ENCODE results near the gene ZC3H6. TPM values are rescaled to one million over a fixed set of nuclear protein-coding genes. Genes with fewer than 3 reads are reported as not detected.

ZC3H6 gene
- polyA plus RNA-seq, 1 donor, result 5.7 TPM

GRCh38 chr2:112301171-112301584 is 25.8 kb downstream of the ZC3H6 start:
- H3K4me1 ChIP-seq (ENCODE audit: control insufficient read depth, insufficient read depth, low read length), result no peaks in the 10 kb centered on the region
- no peaks in the 10 kb centered on the region for H3K27me3 ChIP-seq (ENCODE audit: control insufficient read depth, insufficient read depth, low read length)
- H3K9me3 ChIP-seq (ENCODE audit: control insufficient read depth, low read depth, low read length), result no peaks in the 10 kb centered on the region
- no peak overlapping the region for H3K27ac ChIP-seq (ENCODE audit: low read length)
- H3K36me3 ChIP-seq (ENCODE audit: control insufficient read depth, insufficient read depth, low read length), result peaks cover 5% of the 10 kb centered on the region
- no peak overlapping the region for H3K4me3 ChIP-seq (ENCODE audit: low read length)
- DNase-seq, result peak; percentile 18 to 36

- DNase-seq, result no peak
- no peaks in the 10 kb centered on the region for H3K9me3 ChIP-seq (ENCODE audit: control insufficient read depth, low read depth, low read length)
- no peaks in the 10 kb centered on the region for H3K4me1 ChIP-seq (ENCODE audit: control insufficient read depth, insufficient read depth, low read length)
- no peaks in the 10 kb centered on the region for H3K27me3 ChIP-seq (ENCODE audit: control insufficient read depth, insufficient read depth, low read length)
- H3K36me3 ChIP-seq (ENCODE audit: control insufficient read depth, insufficient read depth, low read length), result peaks cover 7% of the 10 kb centered on the region
- H3K27ac ChIP-seq (ENCODE audit: low read length), result no peak overlapping the region
- H3K4me3 ChIP-seq (ENCODE audit: low read length), result no peak overlapping the region
These were observed 26.6 kb downstream of the ZC3H6 start for GRCh38 chr2:112301973-112302372.

GRCh38 chr2:112304298-112304941 is 29.0 kb downstream of the ZC3H6 start:
- H3K36me3 ChIP-seq (ENCODE audit: control insufficient read depth, insufficient read depth, low read length), result peaks cover 11% of the 10 kb centered on the region
- 83% methylated on average over 2 of the region's 2 CpGs for WGBS (ENCODE audit: insufficient coverage, low lambda C conversion rate)

GRCh38 chr2:112305132-112305531 is 29.7 kb downstream of the ZC3H6 start:
- no peak for DNase-seq
- H3K36me3 ChIP-seq (ENCODE audit: control insufficient read depth, insufficient read depth, low read length), result peaks cover 11% of the 10 kb centered on the region

More at GRCh38 chr2:112304298-112304941, 29.0 kb downstream of the ZC3H6 start:
- no peak overlapping the region for H3K27ac ChIP-seq (ENCODE audit: low read length)
- no peaks in the 10 kb centered on the region for H3K9me3 ChIP-seq (ENCODE audit: control insufficient read depth, low read depth, low read length)
- no peak overlapping the region for H3K4me3 ChIP-seq (ENCODE audit: low read length)
- H3K4me1 ChIP-seq (ENCODE audit: control insufficient read depth, insufficient read depth, low read length), result no peaks in the 10 kb centered on the region
- no peaks in the 10 kb centered on the region for H3K27me3 ChIP-seq (ENCODE audit: control insufficient read depth, insufficient read depth, low read length)
- no peak for DNase-seq

GRCh38 chr2:112310906-112311305 is 35.5 kb downstream of the ZC3H6 start:
- H3K9me3 ChIP-seq (ENCODE audit: control insufficient read depth, low read depth, low read length), result no peaks in the 10 kb centered on the region
- no peaks in the 10 kb centered on the region for H3K4me1 ChIP-seq (ENCODE audit: control insufficient read depth, insufficient read depth, low read length)
- H3K27me3 ChIP-seq (ENCODE audit: control insufficient read depth, insufficient read depth, low read length), result no peaks in the 10 kb centered on the region
- DNase-seq, result no peak
- no peak overlapping the region for H3K27ac ChIP-seq (ENCODE audit: low read length)
- H3K36me3 ChIP-seq (ENCODE audit: control insufficient read depth, insufficient read depth, low read length), result peaks cover 16% of the 10 kb centered on the region
- H3K4me3 ChIP-seq (ENCODE audit: low read length), result no peak overlapping the region

More at GRCh38 chr2:112305132-112305531, 29.7 kb downstream of the ZC3H6 start:
- Histone ChIP-seq H3K27me3 (ENCODE audit: control insufficient read depth, insufficient read depth, low read length) (no peaks in the 10 kb centered on the region), H3K27ac (ENCODE audit: low read length) (no peak overlapping the region), H3K9me3 (ENCODE audit: control insufficient read depth, low read depth, low read length) (no peaks in the 10 kb centered on the region), H3K4me3 (ENCODE audit: low read length) (no peak overlapping the region), H3K4me1 (ENCODE audit: control insufficient read depth, insufficient read depth, low read length) (no peaks in the 10 kb centered on the region)
- WGBS (ENCODE audit: insufficient coverage, low lambda C conversion rate), result 89% methylated on average over 1 of the region's 1 CpG

GRCh38 chr2:112311932-112312331 is 36.5 kb downstream of the ZC3H6 start:
- Histone ChIP-seq H3K36me3 (ENCODE audit: control insufficient read depth, insufficient read depth, low read length) (peaks cover 14% of the 10 kb centered on the region), H3K9me3 (ENCODE audit: control insufficient read depth, low read depth, low read length) (no peaks in the 10 kb centered on the region), H3K27ac (ENCODE audit: low read length) (no peak overlapping the region), H3K4me3 (ENCODE audit: low read length) (no peak overlapping the region), H3K27me3 (ENCODE audit: control insufficient read depth, insufficient read depth, low read length) (no peaks in the 10 kb centered on the region), H3K4me1 (ENCODE audit: control insufficient read depth, insufficient read depth, low read length) (peaks cover 3% of the 10 kb centered on the region)
- no peak for DNase-seq

- no peaks in the 10 kb centered on the region for H3K9me3 ChIP-seq (ENCODE audit: control insufficient read depth, low read depth, low read length)
- no peak for DNase-seq
- no peak overlapping the region for H3K4me3 ChIP-seq (ENCODE audit: low read length)
- peaks cover 10% of the 10 kb centered on the region for H3K36me3 ChIP-seq (ENCODE audit: control insufficient read depth, insufficient read depth, low read length)
- WGBS (ENCODE audit: insufficient coverage, low lambda C conversion rate), result no CpG with 5 or more reads among the region's 2 CpGs
- H3K27me3 ChIP-seq (ENCODE audit: control insufficient read depth, insufficient read depth, low read length), result no peaks in the 10 kb centered on the region
- H3K27ac ChIP-seq (ENCODE audit: low read length), result no peak overlapping the region
- peaks cover 3% of the 10 kb centered on the region for H3K4me1 ChIP-seq (ENCODE audit: control insufficient read depth, insufficient read depth, low read length)
These were observed 37.4 kb downstream of the ZC3H6 start for GRCh38 chr2:112312821-112313220.

- H3K9me3 ChIP-seq (ENCODE audit: control insufficient read depth, low read depth, low read length), result no peaks in the 10 kb centered on the region
- 67% methylated on average over 1 of the region's 1 CpG for WGBS (ENCODE audit: insufficient coverage, low lambda C conversion rate)
- no peaks in the 10 kb centered on the region for H3K27me3 ChIP-seq (ENCODE audit: control insufficient read depth, insufficient read depth, low read length)
- DNase-seq, result no peak
- H3K4me1 ChIP-seq (ENCODE audit: control insufficient read depth, insufficient read depth, low read length), result peaks cover 3% of the 10 kb centered on the region
- H3K27ac ChIP-seq (ENCODE audit: low read length), result no peak overlapping the region
- H3K4me3 ChIP-seq (ENCODE audit: low read length), result no peak overlapping the region
- H3K36me3 ChIP-seq (ENCODE audit: control insufficient read depth, insufficient read depth, low read length), result peaks cover 10% of the 10 kb centered on the region
These were observed 39.5 kb downstream of the ZC3H6 start for GRCh38 chr2:112314856-112315255.

GRCh38 chr2:112317303-112318158 is 42.1 kb downstream of the ZC3H6 start:
- H3K36me3 ChIP-seq (ENCODE audit: control insufficient read depth, insufficient read depth, low read length), result no peaks in the 10 kb centered on the region
- H3K4me1 ChIP-seq (ENCODE audit: control insufficient read depth, insufficient read depth, low read length), result peaks cover 3% of the 10 kb centered on the region
- H3K27ac ChIP-seq (ENCODE audit: low read length), result no peak overlapping the region
- H3K9me3 ChIP-seq (ENCODE audit: control insufficient read depth, low read depth, low read length), result no peaks in the 10 kb centered on the region
- H3K4me3 ChIP-seq (ENCODE audit: low read length), result no peak overlapping the region
- no peaks in the 10 kb centered on the region for H3K27me3 ChIP-seq (ENCODE audit: control insufficient read depth, insufficient read depth, low read length)
- no peak for DNase-seq
- 60% methylated on average over 4 of the region's 5 CpGs for WGBS (ENCODE audit: insufficient coverage, low lambda C conversion rate)

GRCh38 chr2:112318515-112318914 is 43.1 kb downstream of the ZC3H6 start:
- Histone ChIP-seq H3K4me3 (ENCODE audit: low read length) (no peak overlapping the region), H3K4me1 (ENCODE audit: control insufficient read depth, insufficient read depth, low read length) (peaks cover 3% of the 10 kb centered on the region), H3K27ac (ENCODE audit: low read length) (no peak overlapping the region), H3K9me3 (ENCODE audit: control insufficient read depth, low read depth, low read length) (no peaks in the 10 kb centered on the region), H3K36me3 (ENCODE audit: control insufficient read depth, insufficient read depth, low read length) (peaks cover 3% of the 10 kb centered on the region), H3K27me3 (ENCODE audit: control insufficient read depth, insufficient read depth, low read length) (no peaks in the 10 kb centered on the region)
- WGBS (ENCODE audit: insufficient coverage, low lambda C conversion rate), result no CpG with 5 or more reads among the region's 3 CpGs
- no peak for DNase-seq
